ENCODE measurements around the gene ZAR1L.

GRCh38 chr13:32265726-32266125, 49.4 kb downstream of the ZAR1L start:
- no peak for TF ChIP-seq POLR2AphosphoS5 (IDR thresholded peaks at IDR 0.05; ENCODE audit: low read depth, low read length)
- no peak for TF ChIP-seq TAF1 (IDR thresholded peaks at IDR 0.05; ENCODE audit: borderline replicate concordance, insufficient read depth, low read length)
- TF ChIP-seq REST (IDR thresholded peaks at IDR 0.05; ENCODE audit: insufficient read depth in 1 of 2, low read depth in 2 of 2, low read length in 2 of 2): no peak
